HepG2 (cell line): ENCODE results near the gene APEX1. TPM values are rescaled to one million over a fixed set of nuclear protein-coding genes. Genes with fewer than 3 reads are reported as not detected.

Source experiments
- ATAC-seq: fragments of 200-7000 bp; cut with Tn5 transposase; 3 replicates; pipeline ENCODE4 v1.9.1; 2020; ENCODE audit warnings: mild to moderate bottlenecking, moderate library complexity
- BruUV-seq: library from RNA; stranded (reverse); fragments of 400-500 nt; replicated peaks from 2 replicates; lab custom pipeline; 2021; lab: Mats Ljungman, UMichigan
- CTCF ChIA-PET: fragments of 300-600 bp; formaldehyde crosslinking; extraction: SDS; loops from one replicate; lab custom pipeline; 2021; ENCODE audit warnings: low total read pairs, inconsistent platforms, low intra/inter-chr PET ratio; lab: Yijun Ruan, JAX
- POLR2A ChIA-PET: fragments of 350-600 bp; sonication (Branson Sonifier 250); formaldehyde crosslinking; loops from one replicate; lab custom pipeline; 2020; ENCODE audit warnings: antibody characterized with exemption, inconsistent platforms; lab: Yijun Ruan, JAX
- DNase-seq: peaks from one replicate; pipeline ENCODE4 v3.0.0-alpha.2; 2015; ENCODE audit warnings: low spot score
- FAIRE-seq: peaks from 3 replicates; lab custom pipeline; 2011; peaks lifted over from hg19 to GRCh38; lab: Jason Lieb, UNC
- H2AFZ ChIP-seq: one replicate; pipeline ENCODE4 v1.6.1; 2011; ENCODE audit warnings: low read length, inconsistent platforms
- H3K27ac ChIP-seq: fragments of 300-600 bp; 3 replicates; pipeline ENCODE4 v1.8.0; 2011; ENCODE audit warnings: mixed run types, mild to moderate bottlenecking, mixed read lengths, low read length, inconsistent platforms; ENCODE audit not compliant: insufficient read depth; ENCODE audit errors: extremely low read length
- H3K27me3 ChIP-seq, 2 experiments: fragments of 200-600 bp in 1 of 2; 2 replicates in 1 of 2; 3 replicates in 1 of 2; pipeline versions ENCODE4 v1.6.0 to v1.8.0; 2011; ENCODE audit warnings: low read length in 2 of 2, mild to moderate bottlenecking in 2 of 2, moderate library complexity in 2 of 2, inconsistent platforms in 1 of 2; ENCODE audit not compliant: insufficient read depth in 2 of 2, control insufficient read depth in 1 of 2
- H3K36me3 ChIP-seq, 2 experiments: fragments of 200-600 bp in 1 of 2; replicated peaks in 1 of 2; 2 replicates in 1 of 2; 3 replicates in 1 of 2; pipeline versions ENCODE4 v1.5.1 to v1.8.0; 2011; ENCODE audit warnings: low read length in 2 of 2, inconsistent platforms in 1 of 2; ENCODE audit not compliant: insufficient read depth in 2 of 2, control insufficient read depth in 1 of 2
- H3K4me1 ChIP-seq: 2 replicates; pipeline ENCODE4 v1.5.1; 2012; ENCODE audit warnings: low read length, inconsistent platforms; ENCODE audit not compliant: insufficient read depth
- H3K4me2 ChIP-seq: 2 replicates; pipeline ENCODE4 v1.6.0; 2011; ENCODE audit warnings: low read depth, low read length, inconsistent platforms
- H3K4me3 ChIP-seq, 3 experiments: fragments of 200-600 bp in 1 of 3; sonication (generic), shearing (Covaris generic) in 1 of 3; replicated peaks in 1 of 3; 2 replicates each; pipeline ENCODE4 v1.5.1; 2011 to 2016; ENCODE audit warnings: low read length in 3 of 3, inconsistent platforms in 2 of 3, low read depth in 2 of 3, mild to moderate bottlenecking in 2 of 3, control low read depth in 1 of 3, mixed read lengths in 1 of 3; ENCODE audit not compliant: insufficient read depth in 1 of 3
- H3K79me2 ChIP-seq: one replicate; pipeline ENCODE4 v1.6.1; 2011; ENCODE audit warnings: low read length, inconsistent platforms; ENCODE audit not compliant: insufficient read depth
- H3K9ac ChIP-seq: 2 replicates; pipeline ENCODE4 v1.6.0; 2011; ENCODE audit warnings: mild to moderate bottlenecking, low read depth, low read length, inconsistent platforms; ENCODE audit not compliant: insufficient read depth
- H3K9me3 ChIP-seq: 2 replicates; pipeline ENCODE4 v1.5.1; 2012; ENCODE audit warnings: mild to moderate bottlenecking, low read length
- H4K20me1 ChIP-seq: 2 replicates; pipeline ENCODE4 v1.6.0; 2011; ENCODE audit warnings: inconsistent platforms, mild to moderate bottlenecking, low read length, moderate library complexity; ENCODE audit not compliant: insufficient read depth
- CENPX ChIP-seq: sonication (generic); formaldehyde crosslinking; IDR thresholded peaks from 2 replicates; pipeline ENCODE4 v1.9.0; 2021; ENCODE audit warnings: mild to moderate bottlenecking, missing genetic modification reagents, moderate library complexity
- MZF1 ChIP-seq: sonication (generic); formaldehyde crosslinking; IDR thresholded peaks from 2 replicates; pipeline ENCODE4 v1.8.1; 2023; ENCODE audit warnings: mild to moderate bottlenecking, missing genetic modification reagents, borderline replicate concordance
- SIN3B ChIP-seq: fragments of 150-350 bp; IDR thresholded peaks from 2 replicates; pipeline ENCODE4 v1.6.1; 2014; ENCODE audit warnings: low read length
- SOX13 ChIP-seq, 3 experiments: fragments of 450-650 bp in 1 of 3; sonication (generic) in 1 of 3; formaldehyde crosslinking in 1 of 3; IDR thresholded peaks in 2 of 3; conservative IDR thresholded peaks in 1 of 3; 2 replicates each; pipeline versions ENCODE4 v1.5.0 to v1.6.1; 2016 to 2020; ENCODE audit warnings: antibody characterized with exemption in 1 of 3, mild to moderate bottlenecking in 1 of 3, missing compliant biosample characterization in 1 of 3, missing genetic modification reagents in 1 of 3, moderate library complexity in 1 of 3
- SSRP1 ChIP-seq: IDR thresholded peaks from 2 replicates; pipeline ENCODE4 v1.6.1; 2016; ENCODE audit warnings: control low read depth
- TCF7 ChIP-seq: sonication (generic); IDR thresholded peaks from 2 replicates; pipeline ENCODE4 v1.6.1; 2016; ENCODE audit warnings: antibody characterized with exemption, low read depth
- ZBTB1 ChIP-seq: sonication (generic); formaldehyde crosslinking; IDR thresholded peaks from 2 replicates; pipeline ENCODE4 v1.4.0; 2020; ENCODE audit warnings: missing genetic modification reagents, borderline replicate concordance
- WGBS: methylation state at CpG from one replicate; pipeline ENCODE4 v1.1.6; 2017; ENCODE audit warnings: low lambda C conversion rate; 5-methylcytosine and 5-hydroxymethylcytosine counted together
- in situ Hi-C: cut with HindIII; loops from 2 replicates; pipeline ENCODE4 v1.10.0; 2017; ENCODE audit warnings: low pct_unique_long_range_greater_than_20kb; ENCODE audit not compliant: extremely low pct_ligation_motif_present
- intact Hi-C: fragments of 100-400 bp; cut with micrococcal nuclease; formaldehyde crosslinking; loops from one replicate; pipeline ENCODE4 v1.10.0; 2022; ENCODE audit not compliant: unreplicated experiment
- polyA plus RNA-seq, 8 experiments: library from polyadenylated mRNA; depleted of rRNA in 3 of 8; stranded (reverse) in 7 of 8; unstranded in 1 of 8; fragments of >200 nt; fragmentation: Illumina TruSeq in 4 of 8; extraction: Trizol in 4 of 8; gene quantifications; 2 replicates each; pipeline versions ENCODE4 v1.2.1 to v1.2.3, GENCODE V29; 2011 to 2016; ENCODE audit warnings: low read depth in 4 of 8, missing spikeins in 1 of 8, mixed read lengths in 1 of 8; ENCODE audit not compliant: insufficient read depth in 1 of 8
- total RNA-seq, 5 experiments: library from RNA; depleted of rRNA; stranded (reverse); fragments of >200 nt; fragmentation: Illumina TruSeq; extraction: Trizol; gene quantifications; 2 replicates each; pipeline ENCODE4 v1.2.3, GENCODE V29; 2016; ENCODE audit warnings: low read depth in 1 of 5
- TF ChIP-seq, protein P1 (sequence below): IDR thresholded peaks from 2 replicates; pipeline ENCODE4 v1.4.0; 2020; ENCODE audit warnings: mild to moderate bottlenecking, missing genetic modification reagents
- TF ChIP-seq, protein P2 (sequence below): sonication (generic); formaldehyde crosslinking; IDR thresholded peaks from 2 replicates; pipeline ENCODE4 v1.4.0; 2020; ENCODE audit warnings: mild to moderate bottlenecking, missing genetic modification reagents

Gene APEX1
- total and polyA plus RNA-seq, 2 of the 13 experiments (the other 11 are each of a cell fraction or from before 2014, with no cell fraction given) = 171 to 405 TPM

GRCh38 chr14:20482382-20482781 lies 27.4 kb downstream of the APEX1 start:
- BruUV-seq = no TSS peak
- TF ChIP-seq TCF7 = no peak
- no peak for TF ChIP-seq SIN3B
- no peak for TF ChIP-seq SSRP1 (CRISPR knock-in tag)
- TF ChIP-seq CENPX (CRISPR knock-in tag) = no peak
- TF ChIP-seq ZBTB1 (CRISPR knock-in tag) = no peak
- TF ChIP-seq, all 625 proteins: peak for 0
- DNase-seq = no peak
- Histone ChIP-seq H3K9me3 (no peaks in the 10 kb centered on the region), H3K4me2 (no peak overlapping the region), H3K4me3 (no peak overlapping the region), H3K36me3 (peaks cover 4% of the 10 kb centered on the region in 2 experiments; a peak in 3 of 5 replicates), H3K27me3 (no peaks in the 10 kb centered on the region), H3K9ac (no peak overlapping the region), H4K20me1 (no peaks in the 10 kb centered on the region), H3K4me1 (no peaks in the 10 kb centered on the region), H3K27ac (no peak overlapping the region), H2AFZ (no peak overlapping the region), H3K79me2 (no peaks in the 10 kb centered on the region)
- intact Hi-C loops (no loop called here), in situ Hi-C loops (no loop called here)
- no peak for ATAC-seq
- CTCF ChIA-PET = no interaction called here
- POLR2A ChIA-PET = interaction anchor here (1.1 kb wide), 1 partner anchor 12 kb away, joined by 3 read pairs; no protein-coding TSS in a partner anchor
- 70% methylated on average over 5 of the region's 5 CpGs for WGBS
- FAIRE-seq = no peak

- DNase-seq = no peak
- intact Hi-C loops (no loop called here), in situ Hi-C loops (no loop called here)
- H3K27ac ChIP-seq = no peak overlapping the region
- 41% methylated on average over 7 of the region's 7 CpGs for WGBS
- BruUV-seq = no TSS peak
- ChIA-PET CTCF (no interaction called here), POLR2A (no interaction called here)
- H3K4me2 ChIP-seq = no peak overlapping the region
- no peaks in the 10 kb centered on the region for H3K79me2 ChIP-seq
- H3K27me3 ChIP-seq = 0 out of 5 replicates have a peak, but pooled peaks cover 0 to 3% of the 10 kb centered on the region in 2 experiments
- H3K9me3 ChIP-seq = no peaks in the 10 kb centered on the region
- H3K9ac ChIP-seq = no peak overlapping the region
- no peak for ATAC-seq
- H2AFZ ChIP-seq = no peak overlapping the region
- FAIRE-seq = no peak
- H3K36me3 ChIP-seq = no peaks in the 10 kb centered on the region
- peaks cover 29% of the 10 kb centered on the region for H3K4me1 ChIP-seq
- no peaks in the 10 kb centered on the region for H4K20me1 ChIP-seq
- H3K4me3 ChIP-seq = no peak overlapping the region
- TF ChIP-seq SOX13 (IDR thresholded peaks at IDR 0.05) = no peak
- TF ChIP-seq SOX13 (CRISPR knock-in tag; conservative IDR thresholded peaks at IDR 0.05 in 1 of 2, IDR thresholded peaks at IDR 0.05 in 1 of 2) = no peak
- no peak for TF ChIP-seq MZF1 (CRISPR knock-in tag)
- TF ChIP-seq, protein P1, sequence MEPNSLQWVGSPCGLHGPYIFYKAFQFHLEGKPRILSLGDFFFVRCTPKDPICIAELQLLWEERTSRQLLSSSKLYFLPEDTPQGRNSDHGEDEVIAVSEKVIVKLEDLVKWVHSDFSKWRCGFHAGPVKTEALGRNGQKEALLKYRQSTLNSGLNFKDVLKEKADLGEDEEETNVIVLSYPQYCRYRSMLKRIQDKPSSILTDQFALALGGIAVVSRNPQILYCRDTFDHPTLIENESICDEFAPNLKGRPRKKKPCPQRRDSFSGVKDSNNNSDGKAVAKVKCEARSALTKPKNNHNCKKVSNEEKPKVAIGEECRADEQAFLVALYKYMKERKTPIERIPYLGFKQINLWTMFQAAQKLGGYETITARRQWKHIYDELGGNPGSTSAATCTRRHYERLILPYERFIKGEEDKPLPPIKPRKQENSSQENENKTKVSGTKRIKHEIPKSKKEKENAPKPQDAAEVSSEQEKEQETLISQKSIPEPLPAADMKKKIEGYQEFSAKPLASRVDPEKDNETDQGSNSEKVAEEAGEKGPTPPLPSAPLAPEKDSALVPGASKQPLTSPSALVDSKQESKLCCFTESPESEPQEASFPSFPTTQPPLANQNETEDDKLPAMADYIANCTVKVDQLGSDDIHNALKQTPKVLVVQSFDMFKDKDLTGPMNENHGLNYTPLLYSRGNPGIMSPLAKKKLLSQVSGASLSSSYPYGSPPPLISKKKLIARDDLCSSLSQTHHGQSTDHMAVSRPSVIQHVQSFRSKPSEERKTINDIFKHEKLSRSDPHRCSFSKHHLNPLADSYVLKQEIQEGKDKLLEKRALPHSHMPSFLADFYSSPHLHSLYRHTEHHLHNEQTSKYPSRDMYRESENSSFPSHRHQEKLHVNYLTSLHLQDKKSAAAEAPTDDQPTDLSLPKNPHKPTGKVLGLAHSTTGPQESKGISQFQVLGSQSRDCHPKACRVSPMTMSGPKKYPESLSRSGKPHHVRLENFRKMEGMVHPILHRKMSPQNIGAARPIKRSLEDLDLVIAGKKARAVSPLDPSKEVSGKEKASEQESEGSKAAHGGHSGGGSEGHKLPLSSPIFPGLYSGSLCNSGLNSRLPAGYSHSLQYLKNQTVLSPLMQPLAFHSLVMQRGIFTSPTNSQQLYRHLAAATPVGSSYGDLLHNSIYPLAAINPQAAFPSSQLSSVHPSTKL = no peak
- TF ChIP-seq, protein P2, sequence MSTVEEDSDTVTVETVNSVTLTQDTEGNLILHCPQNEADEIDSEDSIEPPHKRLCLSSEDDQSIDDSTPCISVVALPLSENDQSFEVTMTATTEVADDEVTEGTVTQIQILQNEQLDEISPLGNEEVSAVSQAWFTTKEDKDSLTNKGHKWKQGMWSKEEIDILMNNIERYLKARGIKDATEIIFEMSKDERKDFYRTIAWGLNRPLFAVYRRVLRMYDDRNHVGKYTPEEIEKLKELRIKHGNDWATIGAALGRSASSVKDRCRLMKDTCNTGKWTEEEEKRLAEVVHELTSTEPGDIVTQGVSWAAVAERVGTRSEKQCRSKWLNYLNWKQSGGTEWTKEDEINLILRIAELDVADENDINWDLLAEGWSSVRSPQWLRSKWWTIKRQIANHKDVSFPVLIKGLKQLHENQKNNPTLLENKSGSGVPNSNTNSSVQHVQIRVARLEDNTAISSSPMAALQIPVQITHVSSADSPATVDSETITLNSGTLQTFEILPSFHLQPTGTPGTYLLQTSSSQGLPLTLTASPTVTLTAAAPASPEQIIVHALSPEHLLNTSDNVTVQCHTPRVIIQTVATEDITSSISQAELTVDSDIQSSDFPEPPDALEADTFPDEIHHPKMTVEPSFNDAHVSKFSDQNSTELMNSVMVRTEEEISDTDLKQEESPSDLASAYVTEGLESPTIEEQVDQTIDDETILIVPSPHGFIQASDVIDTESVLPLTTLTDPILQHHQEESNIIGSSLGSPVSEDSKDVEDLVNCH = no peak
Observed at GRCh38 chr14:20485900-20486299, 30.9 kb downstream of the APEX1 start.
